ENCODE results near the gene RNF144A. TPM values are rescaled to one million over a fixed set of nuclear protein-coding genes. Genes with fewer than 3 reads are reported as not detected.

The RNF144A gene
- total and polyA plus RNA-seq, 3 donors from 2014 or later: 8.9 to 12.9 (median 12.6) TPM

DNA sequence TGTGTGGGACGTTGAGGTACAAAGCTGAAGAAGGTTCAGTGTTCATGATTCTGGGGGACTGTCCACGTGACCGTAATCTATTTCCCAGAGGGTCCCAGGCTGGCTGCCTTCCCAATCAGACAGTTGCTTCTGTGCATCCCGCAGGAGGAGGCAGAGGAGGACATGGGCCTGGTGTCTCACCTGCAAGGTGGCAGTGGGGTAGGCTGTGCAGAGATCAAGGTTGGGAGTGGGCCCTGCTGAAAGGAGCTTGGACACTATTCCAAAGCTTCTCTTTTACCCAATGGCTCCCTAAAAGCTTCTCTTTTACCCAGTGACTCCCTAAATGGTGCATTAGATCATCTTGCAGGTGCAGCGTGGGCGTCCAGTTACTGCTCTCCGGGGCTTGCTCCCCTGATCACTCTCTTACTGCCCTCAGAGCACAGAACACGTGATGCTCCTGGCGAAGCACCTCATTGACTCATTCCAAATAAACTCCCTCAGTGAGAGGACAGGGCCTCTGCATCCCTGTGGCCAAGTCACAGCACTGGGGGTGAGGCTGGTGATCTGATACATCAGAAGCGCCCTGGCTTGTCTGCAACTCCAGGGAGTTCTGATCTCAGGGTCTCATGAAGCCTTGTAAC is 41.5 kb downstream of the RNF144A start:
- Histone ChIP-seq H3K9me3 (no peaks in the 10 kb centered on the region), H3K4me3 (no peak overlapping the region), H3K27me3 (no peaks in the 10 kb centered on the region), H3K36me3 (ENCODE audit: low read depth, missing control alignments) (no peaks in the 10 kb centered on the region), H3K27ac (peak overlapping the region in 1 of 2 donors; percentile 70), H3K4me1 (peaks cover 11% of the 10 kb centered on the region)
- peak; percentile 21 for DNase-seq
- TF ChIP-seq, protein P1, sequence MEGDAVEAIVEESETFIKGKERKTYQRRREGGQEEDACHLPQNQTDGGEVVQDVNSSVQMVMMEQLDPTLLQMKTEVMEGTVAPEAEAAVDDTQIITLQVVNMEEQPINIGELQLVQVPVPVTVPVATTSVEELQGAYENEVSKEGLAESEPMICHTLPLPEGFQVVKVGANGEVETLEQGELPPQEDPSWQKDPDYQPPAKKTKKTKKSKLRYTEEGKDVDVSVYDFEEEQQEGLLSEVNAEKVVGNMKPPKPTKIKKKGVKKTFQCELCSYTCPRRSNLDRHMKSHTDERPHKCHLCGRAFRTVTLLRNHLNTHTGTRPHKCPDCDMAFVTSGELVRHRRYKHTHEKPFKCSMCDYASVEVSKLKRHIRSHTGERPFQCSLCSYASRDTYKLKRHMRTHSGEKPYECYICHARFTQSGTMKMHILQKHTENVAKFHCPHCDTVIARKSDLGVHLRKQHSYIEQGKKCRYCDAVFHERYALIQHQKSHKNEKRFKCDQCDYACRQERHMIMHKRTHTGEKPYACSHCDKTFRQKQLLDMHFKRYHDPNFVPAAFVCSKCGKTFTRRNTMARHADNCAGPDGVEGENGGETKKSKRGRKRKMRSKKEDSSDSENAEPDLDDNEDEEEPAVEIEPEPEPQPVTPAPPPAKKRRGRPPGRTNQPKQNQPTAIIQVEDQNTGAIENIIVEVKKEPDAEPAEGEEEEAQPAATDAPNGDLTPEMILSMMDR (IDR thresholded peaks at IDR 0.05): no peak
- TF ChIP-seq POLR2A (IDR thresholded peaks at IDR 0.05): no peak
- intact Hi-C loops (cut with DNase I; ENCODE audit: low total_unique reads): no loop called here
- 74 to 75% methylated on average over 8 to 10 of the region's 10 CpGs for WGBS, 2 donors

DNA sequence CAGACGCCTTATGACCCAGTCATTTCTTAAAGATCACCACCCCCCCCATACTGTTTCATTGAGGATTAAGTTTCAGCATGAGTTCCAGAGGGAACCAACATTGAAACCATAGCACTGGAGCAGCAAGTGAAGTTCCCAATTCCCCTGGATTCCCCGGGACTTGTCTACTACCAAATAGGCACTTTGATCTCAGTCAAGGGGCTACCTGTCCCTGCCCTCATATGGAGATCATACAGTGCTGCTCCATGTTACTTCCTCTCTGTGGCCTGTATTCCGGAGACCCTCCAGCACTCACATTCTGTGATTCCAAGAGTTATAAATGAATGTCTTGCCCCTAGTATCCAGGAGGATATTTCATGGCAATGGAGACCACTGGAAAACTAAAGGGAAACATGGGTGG is 42.5 kb downstream of the RNF144A start:
- Histone ChIP-seq H3K4me3 (no peak overlapping the region), H3K27me3 (no peaks in the 10 kb centered on the region), H3K4me1 (peaks cover 11% of the 10 kb centered on the region), H3K9me3 (no peaks in the 10 kb centered on the region), H3K27ac (peak overlapping the region; percentile 25 to 70), H3K36me3 (ENCODE audit: low read depth, missing control alignments) (no peaks in the 10 kb centered on the region)
- WGBS, 2 donors: 90 to 98% methylated on average over 3 of the region's 3 CpGs
- intact Hi-C loops (cut with DNase I; ENCODE audit: low total_unique reads): no loop called here
- no peak for DNase-seq
- TF ChIP-seq, protein P1 (IDR thresholded peaks at IDR 0.05): no peak
- TF ChIP-seq POLR2A (IDR thresholded peaks at IDR 0.05): no peak

DNA sequence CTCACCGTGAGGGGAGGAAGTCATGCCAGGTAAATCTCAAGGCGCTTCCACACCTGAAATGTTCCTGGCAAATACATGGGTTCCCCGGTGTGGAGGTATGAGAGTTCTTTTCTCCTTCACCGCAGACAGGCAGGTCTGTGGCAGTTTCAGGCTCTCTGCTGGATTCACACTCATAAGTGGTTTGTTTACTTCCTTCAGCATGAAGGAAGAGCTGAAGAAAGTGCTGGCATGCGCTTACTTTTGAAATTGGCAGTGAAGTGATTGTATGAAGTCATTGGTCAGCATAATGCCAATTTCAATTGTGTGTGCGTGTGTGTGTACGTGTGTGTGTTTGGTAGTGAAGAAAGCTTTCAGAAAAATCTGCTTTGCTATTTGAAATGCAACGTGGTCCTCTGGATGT is 43.4 kb downstream of the RNF144A start:
- peaks cover 11% of the 10 kb centered on the region for H3K4me1 ChIP-seq
- H3K4me3 ChIP-seq: no peak overlapping the region
- WGBS, 2 donors: 65 to 66% methylated on average over 8 of the region's 8 CpGs
- H3K27me3 ChIP-seq: no peaks in the 10 kb centered on the region
- H3K36me3 ChIP-seq (ENCODE audit: low read depth, missing control alignments): no peaks in the 10 kb centered on the region
- intact Hi-C loops (cut with DNase I; ENCODE audit: low total_unique reads): no loop called here
- peak overlapping the region in 1 of 2 donors; percentile 19 for H3K27ac ChIP-seq
- H3K9me3 ChIP-seq: no peaks in the 10 kb centered on the region
- TF ChIP-seq, protein P1 (IDR thresholded peaks at IDR 0.05): no peak
- TF ChIP-seq POLR2A (IDR thresholded peaks at IDR 0.05): no peak
- DNase-seq: no peak

DNA sequence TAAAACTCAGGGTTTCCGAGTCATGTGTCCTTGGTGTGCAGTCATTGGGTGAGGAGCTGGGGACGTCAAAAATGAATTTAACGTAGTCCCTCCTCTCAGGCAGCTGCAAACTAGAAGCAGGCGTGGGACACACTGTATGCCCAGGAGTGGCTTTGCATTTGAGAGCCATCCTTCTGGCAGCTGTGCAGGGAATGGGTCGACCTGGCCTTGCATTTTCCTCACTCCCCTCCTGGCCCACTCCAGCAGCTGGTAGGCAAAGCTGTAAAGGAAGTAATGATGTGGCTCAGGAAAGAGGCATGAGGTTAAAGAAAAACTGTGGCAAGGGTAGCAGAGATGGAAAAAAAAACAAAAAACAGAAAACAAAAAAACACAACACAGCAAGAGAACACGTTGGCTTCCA is 46.5 kb downstream of the RNF144A start:
- 78 to 97% methylated on average over 6 of the region's 6 CpGs for WGBS, 2 donors
- intact Hi-C loops (cut with DNase I; ENCODE audit: low total_unique reads): no loop called here
- H3K27ac ChIP-seq: no peak overlapping the region
- no peak overlapping the region for H3K4me3 ChIP-seq
- H3K9me3 ChIP-seq: no peaks in the 10 kb centered on the region
- TF ChIP-seq POLR2A (IDR thresholded peaks at IDR 0.05): no peak
- TF ChIP-seq, protein P1 (IDR thresholded peaks at IDR 0.05): no peak
- peaks cover 11% of the 10 kb centered on the region for H3K4me1 ChIP-seq
- no peak for DNase-seq
- no peaks in the 10 kb centered on the region for H3K36me3 ChIP-seq (ENCODE audit: low read depth, missing control alignments)
- H3K27me3 ChIP-seq: no peaks in the 10 kb centered on the region

Data from testis (tissue), 3 donors.